Upper lobe of left lung (tissue), 4 donors: ENCODE data around the gene GPATCH3.

ENCODE experiments used
- POLR2A ChIP-seq, 4 donors: fragments of 450-650 bp; IDR thresholded peaks; one replicate each; pipeline ENCODE4 v1.5.1; 2016 to 2017; ENCODE audit warnings: antibody characterized with exemption in 4 of 4, mild to moderate bottlenecking in 2 of 4
- TF ChIP-seq, protein P1 (sequence below), 6 experiments: fragments of 450-650 bp in 4 of 6; fragments of 200-600 bp in 2 of 6; sonication (generic) in 2 of 6; IDR thresholded peaks; one replicate each; pipeline ENCODE4 v1.5.1; 2016 to 2019; ENCODE audit warnings: antibody characterized with exemption in 6 of 6

DNA sequence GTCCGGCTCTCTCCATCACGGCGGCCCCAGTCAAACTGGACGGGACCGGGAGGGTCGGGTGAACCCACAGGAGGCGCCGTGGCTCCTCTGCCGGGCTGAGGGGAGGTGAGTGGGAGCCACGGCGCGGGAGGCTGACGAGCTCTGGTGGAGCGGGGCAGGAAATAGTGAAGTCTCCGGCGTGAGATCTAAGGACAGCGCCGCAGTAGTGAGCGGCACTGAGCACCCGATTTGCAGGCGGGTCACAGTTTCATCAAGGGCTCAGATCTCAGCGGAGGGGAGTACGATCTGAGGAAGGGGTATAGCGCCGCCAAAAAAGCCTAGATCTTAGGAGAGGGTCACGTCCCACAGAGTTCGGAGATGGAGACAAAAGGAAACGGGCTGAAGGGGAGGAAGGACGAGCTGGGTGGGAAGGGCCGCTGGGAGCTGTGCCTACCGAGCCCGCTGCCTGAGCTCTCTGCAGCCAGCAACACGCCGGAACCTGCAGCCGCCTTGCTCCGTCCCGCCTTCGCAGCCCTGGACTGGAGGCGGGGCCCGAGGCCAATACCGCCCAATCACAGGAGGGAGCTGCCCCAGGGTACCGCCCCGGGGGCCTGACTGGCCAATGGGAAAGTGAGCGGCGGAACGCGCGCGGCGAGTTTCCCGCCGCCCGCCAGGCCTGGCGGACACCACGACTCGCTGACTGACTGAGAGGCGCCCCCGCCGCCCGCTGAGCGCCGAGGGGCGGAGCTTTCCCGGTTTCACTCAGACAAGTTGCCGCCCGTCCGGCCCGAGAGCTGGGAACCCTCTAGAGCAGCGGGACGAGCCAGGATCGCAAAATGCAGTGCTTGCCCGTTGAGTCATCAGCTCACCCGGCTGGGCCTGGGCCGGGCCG is 35.4 kb downstream of the GPATCH3 start:
- TF ChIP-seq, protein P1, sequence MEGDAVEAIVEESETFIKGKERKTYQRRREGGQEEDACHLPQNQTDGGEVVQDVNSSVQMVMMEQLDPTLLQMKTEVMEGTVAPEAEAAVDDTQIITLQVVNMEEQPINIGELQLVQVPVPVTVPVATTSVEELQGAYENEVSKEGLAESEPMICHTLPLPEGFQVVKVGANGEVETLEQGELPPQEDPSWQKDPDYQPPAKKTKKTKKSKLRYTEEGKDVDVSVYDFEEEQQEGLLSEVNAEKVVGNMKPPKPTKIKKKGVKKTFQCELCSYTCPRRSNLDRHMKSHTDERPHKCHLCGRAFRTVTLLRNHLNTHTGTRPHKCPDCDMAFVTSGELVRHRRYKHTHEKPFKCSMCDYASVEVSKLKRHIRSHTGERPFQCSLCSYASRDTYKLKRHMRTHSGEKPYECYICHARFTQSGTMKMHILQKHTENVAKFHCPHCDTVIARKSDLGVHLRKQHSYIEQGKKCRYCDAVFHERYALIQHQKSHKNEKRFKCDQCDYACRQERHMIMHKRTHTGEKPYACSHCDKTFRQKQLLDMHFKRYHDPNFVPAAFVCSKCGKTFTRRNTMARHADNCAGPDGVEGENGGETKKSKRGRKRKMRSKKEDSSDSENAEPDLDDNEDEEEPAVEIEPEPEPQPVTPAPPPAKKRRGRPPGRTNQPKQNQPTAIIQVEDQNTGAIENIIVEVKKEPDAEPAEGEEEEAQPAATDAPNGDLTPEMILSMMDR (IDR thresholded peaks at IDR 0.05): peak in 3 of 6 experiments; percentile 21 to 28 (median 23)
- TF ChIP-seq POLR2A (IDR thresholded peaks at IDR 0.05): peak; percentile 30 to 91 (median 82)
